Smooth muscle cell (in vitro differentiated cells): ENCODE results near the gene ADGRA1. TPM values are rescaled to one million over a fixed set of nuclear protein-coding genes. Genes with fewer than 3 reads are reported as not detected.

Experiments used
- DNase-seq: peaks from one replicate; lab custom pipeline; 2025; ENCODE audit not compliant: unreplicated experiment; lab: John Stamatoyannopoulos, UW
- H2AFZ ChIP-seq: fragments of 200-600 bp; sonication (generic); 2 replicates; pipeline ENCODE4 v1.6.0; 2016; ENCODE audit warnings: antibody characterized with exemption, low read depth, mild to moderate bottlenecking
- H3F3A ChIP-seq: fragments of 200-600 bp; sonication (generic); 2 replicates; pipeline ENCODE4 v1.6.0; 2017; ENCODE audit warnings: antibody characterized with exemption, low read depth
- H3K27ac ChIP-seq: fragments of 200-600 bp; sonication (generic); 2 replicates; pipeline ENCODE4 v1.5.1; 2016; ENCODE audit warnings: low read depth, mild to moderate bottlenecking
- H3K27me3 ChIP-seq: fragments of 200-600 bp; sonication (generic); 2 replicates; pipeline ENCODE4 v1.6.1; 2016; ENCODE audit warnings: low read depth, mild to moderate bottlenecking
- H3K36me3 ChIP-seq: fragments of 200-600 bp; sonication (generic); 2 replicates; pipeline ENCODE4 v1.5.1; 2016; ENCODE audit warnings: low read depth
- H3K4me1 ChIP-seq: fragments of 200-600 bp; sonication (generic); 2 replicates; pipeline ENCODE4 v1.5.1; 2016; ENCODE audit warnings: low read depth
- H3K4me2 ChIP-seq: fragments of 200-600 bp; sonication (generic); 2 replicates; pipeline ENCODE4 v1.6.0; 2016; ENCODE audit warnings: mild to moderate bottlenecking
- H3K4me3 ChIP-seq: fragments of 200-600 bp; sonication (generic); 2 replicates; pipeline ENCODE4 v1.5.1; 2016; ENCODE audit warnings: mild to moderate bottlenecking
- H3K79me2 ChIP-seq: fragments of 200-600 bp; sonication (generic); 2 replicates; pipeline ENCODE4 v1.6.0; 2016; ENCODE audit warnings: low read depth, mild to moderate bottlenecking
- H3K9ac ChIP-seq: fragments of 200-600 bp; sonication (generic); 2 replicates; pipeline ENCODE4 v1.6.0; 2016; ENCODE audit warnings: low read depth
- H3K9me3 ChIP-seq: fragments of 200-600 bp; sonication (generic); replicated peaks from 2 replicates; pipeline ENCODE4 v1.5.1; 2016; ENCODE audit warnings: low read depth
- H4K20me1 ChIP-seq: fragments of 200-600 bp; sonication (generic); 2 replicates; pipeline ENCODE4 v1.6.0; 2016; ENCODE audit warnings: low read depth
- CTCF ChIP-seq: fragments of 200-600 bp; sonication (generic); IDR thresholded peaks from 2 replicates; pipeline ENCODE4 v1.5.1; 2017; ENCODE audit warnings: borderline replicate concordance, mild to moderate bottlenecking, antibody characterized with exemption; ENCODE audit not compliant: insufficient read depth, poor library complexity, severe bottlenecking
- WGBS: methylation state at CpG from one replicate; pipeline ENCODE4 v1.1.7; 2016; ENCODE audit warnings: low lambda C conversion rate; 5-methylcytosine and 5-hydroxymethylcytosine counted together
- polyA plus RNA-seq: library from polyadenylated mRNA; unstranded; fragments of >200 nt; fragmentation: Nextera tagmentation; extraction: Ambion mirVana; gene quantifications from 2 replicates; pipeline ENCODE4 v1.2.1, GENCODE V29; 2016
- total RNA-seq: library from RNA; depleted of rRNA; stranded (reverse); fragments of >200 nt; gene quantifications from 2 replicates; pipeline ENCODE4 v1.2.3, GENCODE V29; 2014

ADGRA1 gene
- total and polyA plus RNA-seq, 2 experiments from 2014 or later: not detected

- no peaks in the 10 kb centered on the region for H3K36me3 ChIP-seq
- H3K9ac ChIP-seq: no peak overlapping the region
- 88% methylated on average over 26 of the region's 26 CpGs for WGBS
- no peaks in the 10 kb centered on the region for H3K4me1 ChIP-seq
- no peak overlapping the region for H2AFZ ChIP-seq
- no peak for TF ChIP-seq CTCF
- no peak for DNase-seq
- H3K27ac ChIP-seq: no peak overlapping the region
- no peak overlapping the region for H3K4me2 ChIP-seq
- H3K9me3 ChIP-seq: no peaks in the 10 kb centered on the region
- no peak overlapping the region for H3K4me3 ChIP-seq
- H4K20me1 ChIP-seq: no peaks in the 10 kb centered on the region
- no peaks in the 10 kb centered on the region for H3F3A ChIP-seq
- H3K79me2 ChIP-seq: no peaks in the 10 kb centered on the region
- H3K27me3 ChIP-seq: no peaks in the 10 kb centered on the region
Observed at GRCh38 chr10:133179651-133180050, 91.9 kb downstream of the ADGRA1 start.

GRCh38 chr10:133180192-133180964 is 92.7 kb downstream of the ADGRA1 start:
- Histone ChIP-seq H4K20me1 (no peaks in the 10 kb centered on the region), H3K4me1 (no peaks in the 10 kb centered on the region), H3K4me2 (no peak overlapping the region), H3K9ac (no peak overlapping the region), H2AFZ (no peak overlapping the region), H3F3A (no peaks in the 10 kb centered on the region), H3K79me2 (no peaks in the 10 kb centered on the region), H3K27me3 (no peaks in the 10 kb centered on the region), H3K4me3 (no peak overlapping the region), H3K9me3 (no peaks in the 10 kb centered on the region), H3K27ac (no peak overlapping the region), H3K36me3 (no peaks in the 10 kb centered on the region)
- TF ChIP-seq CTCF: no peak
- WGBS: 96% methylated on average over 33 of the region's 33 CpGs
- DNase-seq: no peak

GRCh38 chr10:133180965-133181639 is 93.4 kb downstream of the ADGRA1 start:
- no peaks in the 10 kb centered on the region for H3K9me3 ChIP-seq
- H2AFZ ChIP-seq: no peak overlapping the region
- no peaks in the 10 kb centered on the region for H3K27me3 ChIP-seq
- TF ChIP-seq CTCF: no peak
- 95% methylated on average over 23 of the region's 23 CpGs for whole genome bisulfite sequencing
- H3K4me1 ChIP-seq: no peaks in the 10 kb centered on the region
- no peak for DNase-seq
- H3F3A ChIP-seq: no peaks in the 10 kb centered on the region
- H3K4me3 ChIP-seq: no peak overlapping the region
- H3K9ac ChIP-seq: no peak overlapping the region
- H3K36me3 ChIP-seq: no peaks in the 10 kb centered on the region
- no peak overlapping the region for H3K4me2 ChIP-seq
- H4K20me1 ChIP-seq: no peaks in the 10 kb centered on the region
- no peaks in the 10 kb centered on the region for H3K79me2 ChIP-seq
- H3K27ac ChIP-seq: no peak overlapping the region

Other genes starting within 250 kb of the ADGRA1 start
- 1.1 and 4.1 TPM in 2 replicates for gene CFAP46, start 145.4 kb upstream of the ADGRA1 start, total RNA-seq
- 2.0 and 3.1 TPM in 2 replicates for gene CFAP46, start 145.4 kb upstream of the ADGRA1 start, polyA plus RNA-seq
- gene KNDC1, start 72.3 kb downstream of the ADGRA1 start, total RNA-seq: 1.8 and 2.3 TPM in 2 replicates
- 3.1 and 3.4 TPM in 2 replicates for gene KNDC1, start 72.3 kb downstream of the ADGRA1 start, polyA plus RNA-seq
- gene UTF1, start 142.3 kb downstream of the ADGRA1 start, total RNA-seq: not detected in 2 replicates
- gene UTF1, start 142.3 kb downstream of the ADGRA1 start, polyA plus RNA-seq: not detected in 2 replicates
- gene VENTX, start 149.9 kb downstream of the ADGRA1 start, total RNA-seq: not detected in 2 replicates
- gene VENTX, start 149.9 kb downstream of the ADGRA1 start, polyA plus RNA-seq: 0.33 TPM in 1 of 2 replicates, not detected in the other
- 0.36 and 0.85 TPM in 2 replicates for gene ADAM8, start 188.9 kb downstream of the ADGRA1 start, total RNA-seq
- gene ADAM8, start 188.9 kb downstream of the ADGRA1 start, polyA plus RNA-seq: 0.70 and 0.96 TPM in 2 replicates
- 39.5 and 48.5 TPM in 2 replicates for gene TUBGCP2, start 220.9 kb downstream of the ADGRA1 start, total RNA-seq
- 40.5 and 47.0 TPM in 2 replicates for gene TUBGCP2, start 220.9 kb downstream of the ADGRA1 start, polyA plus RNA-seq
- 15.3 and 20.0 TPM in 2 replicates for gene ZNF511, start 221.0 kb downstream of the ADGRA1 start, total RNA-seq
- 52.3 and 70.2 TPM in 2 replicates for gene ZNF511, start 221.0 kb downstream of the ADGRA1 start, polyA plus RNA-seq
- gene CALY, start 249.0 kb downstream of the ADGRA1 start, total RNA-seq: 2.4 and 7.8 TPM in 2 replicates
- 9.4 and 10.1 TPM in 2 replicates for gene CALY, start 249.0 kb downstream of the ADGRA1 start, polyA plus RNA-seq